ENCODE measurements around the gene SEC14L5. TPM values are rescaled to one million over a fixed set of nuclear protein-coding genes. Genes with fewer than 3 reads are reported as not detected.

SEC14L5 gene
- total RNA-seq, 1 experiment from 2014 or later = 1.8 TPM

DNA sequence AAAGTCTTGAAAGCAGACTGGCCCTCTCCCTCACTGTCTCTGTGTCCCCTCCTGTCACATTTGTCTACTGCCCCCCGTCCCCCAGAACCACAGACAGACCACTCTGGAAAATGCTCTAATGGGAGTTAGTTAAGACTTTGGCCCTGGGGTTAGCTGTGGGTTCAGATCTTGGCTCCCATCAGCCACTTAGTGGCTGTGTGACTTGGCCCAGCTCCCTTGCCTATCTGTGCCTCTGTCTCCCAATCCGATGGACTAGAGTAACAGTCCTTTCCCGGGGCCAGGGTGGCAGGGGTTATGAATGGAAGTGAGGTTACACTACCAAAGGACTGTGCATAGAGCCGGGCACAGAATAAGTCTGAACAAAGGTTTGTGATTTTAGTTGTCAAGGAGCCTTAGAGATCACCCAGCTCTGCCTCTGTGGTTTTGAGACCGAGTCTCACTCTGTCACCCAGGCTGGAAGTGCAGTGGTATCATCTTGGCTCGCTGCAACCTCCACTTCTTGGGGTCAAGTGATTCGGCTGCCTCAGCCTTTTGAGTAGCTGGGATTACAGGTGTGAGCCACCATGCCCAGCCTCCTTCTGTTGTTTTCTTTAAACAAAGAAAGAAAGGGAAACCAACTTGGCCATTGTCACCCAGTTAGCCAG, 44.9 kb upstream of the SEC14L5 start:
- H3F3A ChIP-seq (ENCODE audit: insufficient read depth, low read depth) = peaks cover 64% of the 10 kb centered on the region
- no TSS peak for BruUV-seq (replicated peaks)
- H3K79me2 ChIP-seq (ENCODE audit: low read depth) = peaks cover 49% of the 10 kb centered on the region
- H3K36me3 ChIP-seq (ENCODE audit: low read depth) = peaks cover 12% of the 10 kb centered on the region; the same call in 1 of the 2 replicates
- intact Hi-C loops (cut with micrococcal nuclease; ENCODE audit: unreplicated experiment) = loop anchor here (2.0 kb wide), 1 partner anchor 30 kb away; no protein-coding TSS in a partner anchor
- H3K4me1 ChIP-seq (replicated peaks; ENCODE audit: insufficient read depth) = peaks cover 57% of the 10 kb centered on the region
- H3K4me3 ChIP-seq = no peak overlapping the region
- ChIA-PET POLR2A (ENCODE audit: unreplicated experiment) (interaction anchor here (0.7 kb wide), 2 partner anchors 14 to 22 kb away, joined by 3 to 4 read pairs; no protein-coding TSS in a partner anchor), CTCF (no interaction called here)
- H3K9me3 ChIP-seq (ENCODE audit: insufficient read depth, low read depth) = no peaks in the 10 kb centered on the region
- H3K4me2 ChIP-seq = no peak overlapping the region
- TF ChIP-seq EZH2 (IDR thresholded peaks at IDR 0.05; ENCODE audit: low read depth) = no peak
- TF ChIP-seq, protein P1, sequence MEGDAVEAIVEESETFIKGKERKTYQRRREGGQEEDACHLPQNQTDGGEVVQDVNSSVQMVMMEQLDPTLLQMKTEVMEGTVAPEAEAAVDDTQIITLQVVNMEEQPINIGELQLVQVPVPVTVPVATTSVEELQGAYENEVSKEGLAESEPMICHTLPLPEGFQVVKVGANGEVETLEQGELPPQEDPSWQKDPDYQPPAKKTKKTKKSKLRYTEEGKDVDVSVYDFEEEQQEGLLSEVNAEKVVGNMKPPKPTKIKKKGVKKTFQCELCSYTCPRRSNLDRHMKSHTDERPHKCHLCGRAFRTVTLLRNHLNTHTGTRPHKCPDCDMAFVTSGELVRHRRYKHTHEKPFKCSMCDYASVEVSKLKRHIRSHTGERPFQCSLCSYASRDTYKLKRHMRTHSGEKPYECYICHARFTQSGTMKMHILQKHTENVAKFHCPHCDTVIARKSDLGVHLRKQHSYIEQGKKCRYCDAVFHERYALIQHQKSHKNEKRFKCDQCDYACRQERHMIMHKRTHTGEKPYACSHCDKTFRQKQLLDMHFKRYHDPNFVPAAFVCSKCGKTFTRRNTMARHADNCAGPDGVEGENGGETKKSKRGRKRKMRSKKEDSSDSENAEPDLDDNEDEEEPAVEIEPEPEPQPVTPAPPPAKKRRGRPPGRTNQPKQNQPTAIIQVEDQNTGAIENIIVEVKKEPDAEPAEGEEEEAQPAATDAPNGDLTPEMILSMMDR (conservative IDR thresholded peaks at IDR 0.05) = no peak
- no peaks in the 10 kb centered on the region for H4K20me1 ChIP-seq (ENCODE audit: insufficient read depth)
- no peaks in the 10 kb centered on the region for H3K27me3 ChIP-seq (ENCODE audit: insufficient read depth, low read depth)
- peak overlapping the region; percentile 47; the same call in 1 of the 2 replicates for H3K27ac ChIP-seq
- H3K9me2 ChIP-seq (ENCODE audit: insufficient read depth) = no peaks in the 10 kb centered on the region
- no peak for DNase-seq
- H2AFZ ChIP-seq = no peak overlapping the region

DNA sequence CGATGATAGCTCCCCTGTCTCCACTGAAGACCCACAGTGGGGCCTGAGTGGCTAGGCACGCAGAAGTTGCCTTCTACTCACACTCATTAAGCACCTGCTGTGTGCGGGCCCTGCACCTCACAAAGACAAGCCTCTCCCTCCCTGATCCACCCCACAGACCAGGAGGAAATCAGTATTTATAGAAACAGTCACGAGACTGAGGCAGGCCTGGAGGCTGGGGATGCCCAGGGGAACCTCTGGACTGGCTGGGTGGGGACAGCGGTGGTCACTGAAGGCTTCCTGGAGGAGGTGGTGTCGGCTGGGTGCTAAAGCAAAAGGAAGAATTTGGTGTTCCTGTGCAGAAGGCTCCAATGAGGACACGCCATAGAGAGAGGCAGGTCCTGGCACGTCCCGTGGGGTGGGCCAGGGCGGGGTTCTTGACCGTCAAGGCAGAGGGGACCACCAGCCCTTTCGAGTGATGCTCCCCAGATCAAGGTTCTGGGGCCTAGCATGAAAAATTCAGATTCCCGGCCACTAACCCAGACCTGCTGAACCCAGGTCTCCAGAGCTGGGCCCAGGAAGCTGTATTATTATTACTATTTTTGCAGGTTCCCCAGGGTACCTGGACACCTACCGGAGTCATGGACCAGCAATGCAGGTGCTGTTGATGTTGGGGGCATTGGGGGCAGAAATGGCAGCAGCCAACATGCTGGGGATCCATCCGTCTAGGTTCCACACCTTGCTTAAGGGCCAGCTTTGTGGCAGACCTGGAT, 44.2 kb upstream of the SEC14L5 start:
- Histone ChIP-seq H3K9me3 (ENCODE audit: insufficient read depth, low read depth) (no peaks in the 10 kb centered on the region), H3K27me3 (ENCODE audit: insufficient read depth, low read depth) (no peaks in the 10 kb centered on the region), H3K36me3 (ENCODE audit: low read depth) (peaks cover 12% of the 10 kb centered on the region; the same call in 1 of the 2 replicates), H3K79me2 (ENCODE audit: low read depth) (peaks cover 53% of the 10 kb centered on the region), H3K4me2 (no peak overlapping the region), H2AFZ (no peak overlapping the region), H3K4me1 (replicated peaks; ENCODE audit: insufficient read depth) (peaks cover 64% of the 10 kb centered on the region), H3K27ac (no peak overlapping the region), H3K4me3 (no peak overlapping the region), H3K9me2 (ENCODE audit: insufficient read depth) (no peaks in the 10 kb centered on the region), H3F3A (ENCODE audit: insufficient read depth, low read depth) (peaks cover 66% of the 10 kb centered on the region), H4K20me1 (ENCODE audit: insufficient read depth) (no peaks in the 10 kb centered on the region)
- ChIA-PET CTCF (no interaction called here), POLR2A (ENCODE audit: unreplicated experiment) (interaction anchor here (0.7 kb wide), 1 partner anchor 13 kb away, joined by 3 read pairs; no protein-coding TSS in a partner anchor)
- intact Hi-C loops (cut with micrococcal nuclease; ENCODE audit: unreplicated experiment) = loop anchor here (2.0 kb wide), 1 partner anchor 31 kb away; no protein-coding TSS in a partner anchor
- DNase-seq = no peak
- no peak for TF ChIP-seq EZH2 (IDR thresholded peaks at IDR 0.05; ENCODE audit: low read depth)
- TF ChIP-seq, protein P1 (conservative IDR thresholded peaks at IDR 0.05) = no peak
- no TSS peak for BruUV-seq (replicated peaks)

DNA sequence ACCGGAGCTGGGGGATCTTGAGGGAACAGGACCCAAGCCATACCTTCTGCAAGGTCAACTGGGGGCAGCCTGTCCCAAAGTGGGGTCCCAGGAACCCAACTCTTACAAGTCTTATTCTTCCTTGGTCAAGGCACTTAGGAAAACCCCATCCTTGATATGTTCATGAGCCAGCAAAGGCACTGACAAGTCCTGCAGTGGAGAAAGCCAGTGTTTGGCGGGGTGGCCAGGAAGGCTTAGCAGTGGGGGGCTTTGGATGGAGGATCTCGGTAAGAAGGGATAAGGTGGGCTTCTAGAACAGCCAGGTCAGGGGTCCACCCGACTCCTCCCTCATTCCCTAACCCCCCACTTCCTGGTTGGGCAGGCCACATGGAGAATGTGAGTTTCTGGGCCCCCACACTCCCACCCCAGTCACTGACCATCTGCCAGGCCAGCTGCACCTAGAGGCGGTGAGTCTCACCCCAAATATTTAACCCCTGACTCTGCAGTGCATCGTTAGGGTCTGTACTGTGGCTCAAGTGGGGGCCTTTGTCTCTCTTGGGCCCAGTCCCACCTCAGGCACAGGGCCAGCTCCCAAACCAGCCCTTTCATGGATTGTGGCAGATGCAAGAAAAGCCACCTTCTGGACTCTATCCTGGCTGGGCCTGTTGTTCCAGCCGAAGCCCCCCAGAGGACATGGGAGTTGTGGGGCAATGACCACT, 43.5 kb upstream of the SEC14L5 start:
- intact Hi-C loops (cut with micrococcal nuclease; ENCODE audit: unreplicated experiment) = loop anchor here (1.0 to 5.0 kb wide), 2 partner anchors 21 to 43 kb away; partner anchors contain the start of gene SEC14L5
- no peaks in the 10 kb centered on the region for H4K20me1 ChIP-seq (ENCODE audit: insufficient read depth)
- no peak overlapping the region for H2AFZ ChIP-seq
- peak overlapping the region; percentile 35 for H3K4me2 ChIP-seq
- no peaks in the 10 kb centered on the region for H3K9me2 ChIP-seq (ENCODE audit: insufficient read depth)
- DNase-seq = no peak
- peaks cover 10% of the 10 kb centered on the region; the same call in 1 of the 2 replicates for H3K36me3 ChIP-seq (ENCODE audit: low read depth)
- BruUV-seq (replicated peaks) = no TSS peak
- peaks cover 56% of the 10 kb centered on the region for H3K79me2 ChIP-seq (ENCODE audit: low read depth)
- CTCF ChIA-PET = no interaction called here
- no peak for TF ChIP-seq EZH2 (IDR thresholded peaks at IDR 0.05; ENCODE audit: low read depth)
- TF ChIP-seq, protein P1 (conservative IDR thresholded peaks at IDR 0.05) = no peak
- peaks cover 72% of the 10 kb centered on the region for H3K4me1 ChIP-seq (replicated peaks; ENCODE audit: insufficient read depth)
- POLR2A ChIA-PET (ENCODE audit: unreplicated experiment) = interaction anchor here (0.6 kb wide), 1 partner anchor 19 kb away, joined by 3 read pairs; no protein-coding TSS in a partner anchor
- H3K4me3 ChIP-seq = no peak overlapping the region
- H3K27me3 ChIP-seq (ENCODE audit: insufficient read depth, low read depth) = no peaks in the 10 kb centered on the region
- no peaks in the 10 kb centered on the region for H3K9me3 ChIP-seq (ENCODE audit: insufficient read depth, low read depth)
- H3K27ac ChIP-seq = peak overlapping the region; percentile 89
- H3F3A ChIP-seq (ENCODE audit: insufficient read depth, low read depth) = peaks cover 73% of the 10 kb centered on the region
